Measurements from ENCODE around the gene BCL2L13.

DNA sequence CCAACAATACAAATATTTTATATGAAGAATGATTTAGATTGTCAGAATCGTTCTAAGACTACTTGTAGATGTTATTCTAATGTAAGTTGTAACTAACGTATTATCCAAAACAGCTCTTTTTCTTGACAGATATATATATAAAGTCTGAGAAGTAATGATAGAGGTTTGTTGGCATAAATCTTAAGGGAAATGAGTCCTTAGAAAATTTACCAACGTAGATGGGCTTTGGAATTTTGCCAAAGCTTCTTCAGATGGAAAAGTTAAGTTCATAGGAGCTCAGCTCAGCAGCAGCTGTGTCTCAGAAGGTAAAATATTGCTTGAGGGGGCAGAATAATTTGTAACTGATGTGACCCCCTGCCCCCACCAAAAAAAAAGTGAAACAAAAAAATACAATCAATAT, 69.0 kb downstream of the BCL2L13 start:
- TF ChIP-seq, protein P1, sequence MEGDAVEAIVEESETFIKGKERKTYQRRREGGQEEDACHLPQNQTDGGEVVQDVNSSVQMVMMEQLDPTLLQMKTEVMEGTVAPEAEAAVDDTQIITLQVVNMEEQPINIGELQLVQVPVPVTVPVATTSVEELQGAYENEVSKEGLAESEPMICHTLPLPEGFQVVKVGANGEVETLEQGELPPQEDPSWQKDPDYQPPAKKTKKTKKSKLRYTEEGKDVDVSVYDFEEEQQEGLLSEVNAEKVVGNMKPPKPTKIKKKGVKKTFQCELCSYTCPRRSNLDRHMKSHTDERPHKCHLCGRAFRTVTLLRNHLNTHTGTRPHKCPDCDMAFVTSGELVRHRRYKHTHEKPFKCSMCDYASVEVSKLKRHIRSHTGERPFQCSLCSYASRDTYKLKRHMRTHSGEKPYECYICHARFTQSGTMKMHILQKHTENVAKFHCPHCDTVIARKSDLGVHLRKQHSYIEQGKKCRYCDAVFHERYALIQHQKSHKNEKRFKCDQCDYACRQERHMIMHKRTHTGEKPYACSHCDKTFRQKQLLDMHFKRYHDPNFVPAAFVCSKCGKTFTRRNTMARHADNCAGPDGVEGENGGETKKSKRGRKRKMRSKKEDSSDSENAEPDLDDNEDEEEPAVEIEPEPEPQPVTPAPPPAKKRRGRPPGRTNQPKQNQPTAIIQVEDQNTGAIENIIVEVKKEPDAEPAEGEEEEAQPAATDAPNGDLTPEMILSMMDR (conservative IDR thresholded peaks at IDR 0.05; ENCODE audit: low read depth, low read length) = no peak
- no peak for TF ChIP-seq EZH2 (IDR thresholded peaks at IDR 0.05; ENCODE audit: borderline replicate concordance, low read depth, low read length, poor library complexity, severe bottlenecking)
